IMR-90 (cell line): ENCODE data around the gene UPF1.

Experiments used
- CTCF ChIP-seq: conservative IDR thresholded peaks from 2 replicates; pipeline ENCODE4 v1.5.1; 2012; ENCODE audit warnings: mild to moderate bottlenecking, low read depth, low read length, improper control_type of control experiment
- POLR2A ChIP-seq: IDR thresholded peaks from 2 replicates; pipeline ENCODE4 v1.6.1; 2012; ENCODE audit warnings: mild to moderate bottlenecking, low read depth, low read length

GRCh38 chr19:18785179-18786124 is 46.3 kb upstream of the UPF1 start:
- TF ChIP-seq CTCF, result no peak
- TF ChIP-seq POLR2A, result no peak
